Neural progenitor cell (in vitro differentiated cells): ENCODE results near the gene TTYH1.

ENCODE experiments used
- EZH2 ChIP-seq: fragments of 200-600 bp; sonication (generic); IDR thresholded peaks from 2 replicates; pipeline ENCODE4 v1.6.1; 2017; ENCODE audit warnings: antibody characterized with exemption, mild to moderate bottlenecking, moderate library complexity
- TF ChIP-seq, protein P1 (sequence below): fragments of 200-600 bp; sonication (generic); IDR thresholded peaks from 2 replicates; pipeline ENCODE4 v1.5.1; 2017; ENCODE audit warnings: antibody characterized with exemption, mild to moderate bottlenecking

DNA sequence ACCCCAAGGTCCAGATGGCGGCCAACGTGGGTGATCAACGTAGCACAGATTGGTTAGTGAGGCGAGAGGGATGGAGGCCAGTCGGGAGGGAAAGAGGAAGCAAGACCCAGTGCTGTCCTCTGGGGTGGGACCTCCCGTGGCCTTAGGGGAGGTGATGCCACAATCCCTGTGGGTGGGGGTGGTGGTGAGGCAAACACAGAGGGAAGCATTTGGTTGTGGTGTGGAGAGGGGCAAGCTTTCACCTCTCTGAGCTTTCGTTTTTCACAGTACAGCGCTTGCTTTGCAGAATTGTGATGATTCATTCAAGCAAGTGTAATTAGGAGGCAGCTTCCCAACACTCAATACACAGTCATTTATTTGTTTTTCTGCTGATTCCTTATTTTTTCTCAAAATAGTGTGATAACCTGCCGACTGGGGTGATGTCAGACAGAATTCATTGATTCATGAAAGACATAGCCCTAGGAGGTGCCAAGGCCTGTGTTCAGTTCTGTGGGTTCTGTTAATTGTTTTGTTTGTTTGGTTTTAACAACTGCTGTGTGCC is 36.1 kb downstream of the TTYH1 start:
- TF ChIP-seq, protein P1, sequence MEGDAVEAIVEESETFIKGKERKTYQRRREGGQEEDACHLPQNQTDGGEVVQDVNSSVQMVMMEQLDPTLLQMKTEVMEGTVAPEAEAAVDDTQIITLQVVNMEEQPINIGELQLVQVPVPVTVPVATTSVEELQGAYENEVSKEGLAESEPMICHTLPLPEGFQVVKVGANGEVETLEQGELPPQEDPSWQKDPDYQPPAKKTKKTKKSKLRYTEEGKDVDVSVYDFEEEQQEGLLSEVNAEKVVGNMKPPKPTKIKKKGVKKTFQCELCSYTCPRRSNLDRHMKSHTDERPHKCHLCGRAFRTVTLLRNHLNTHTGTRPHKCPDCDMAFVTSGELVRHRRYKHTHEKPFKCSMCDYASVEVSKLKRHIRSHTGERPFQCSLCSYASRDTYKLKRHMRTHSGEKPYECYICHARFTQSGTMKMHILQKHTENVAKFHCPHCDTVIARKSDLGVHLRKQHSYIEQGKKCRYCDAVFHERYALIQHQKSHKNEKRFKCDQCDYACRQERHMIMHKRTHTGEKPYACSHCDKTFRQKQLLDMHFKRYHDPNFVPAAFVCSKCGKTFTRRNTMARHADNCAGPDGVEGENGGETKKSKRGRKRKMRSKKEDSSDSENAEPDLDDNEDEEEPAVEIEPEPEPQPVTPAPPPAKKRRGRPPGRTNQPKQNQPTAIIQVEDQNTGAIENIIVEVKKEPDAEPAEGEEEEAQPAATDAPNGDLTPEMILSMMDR, result no peak
- TF ChIP-seq EZH2, result no peak
